Endometrial microvascular endothelial cells (primary cell): ENCODE data around the gene DEFB108B. TPM values are rescaled to one million over a fixed set of nuclear protein-coding genes. Genes with fewer than 3 reads are reported as not detected.
"Not testable (repeated sequence)": the region's sequence is repeated elsewhere in the genome, so short reads cannot be mapped to it uniquely, and the experiment has no call there.

ENCODE experiments used
- in situ Hi-C: cut with HindIII; loops from 2 replicates; pipeline ENCODE4 v1.10.0; 2017; ENCODE audit warnings: low sequenced_read_pairs, low pct_unique_long_range_greater_than_20kb; ENCODE audit errors: inconsistent ontology term
- total RNA-seq: library from RNA; depleted of rRNA; stranded (reverse); fragments of >200 nt; gene quantifications from one replicate; pipeline ENCODE4 v1.2.3, GENCODE V29; 2015; ENCODE audit errors: inconsistent ontology term

The DEFB108B gene, protein sequence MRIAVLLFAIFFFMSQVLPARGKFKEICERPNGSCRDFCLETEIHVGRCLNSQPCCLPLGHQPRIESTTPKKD
- not detected for total RNA-seq

DNA sequence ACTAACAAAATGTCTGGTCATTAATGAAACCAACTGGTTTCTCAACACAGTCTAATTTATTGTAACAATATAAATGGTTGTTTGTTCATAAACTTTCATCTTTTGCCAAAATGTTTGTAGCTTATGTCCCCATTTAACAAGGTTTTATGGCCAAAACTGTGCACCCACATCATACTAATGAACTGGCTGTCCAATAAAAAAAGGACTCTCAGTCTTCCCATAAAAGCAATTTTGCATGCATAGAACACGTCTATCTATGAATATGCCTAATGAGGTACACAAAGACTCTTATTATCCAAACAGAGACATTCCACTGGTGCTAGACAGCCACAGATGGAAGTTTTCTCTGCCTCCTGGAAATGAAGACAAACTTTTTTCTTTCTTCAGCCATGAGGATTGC, at the start of gene DEFB108B:
Gene DEFB108B (plus strand): TSS at position 390 of the 400 bp plus-strand sequence. CDS start 0 bp downstream, at position 390.
- in situ Hi-C loops: not testable (repeated sequence)

DNA sequence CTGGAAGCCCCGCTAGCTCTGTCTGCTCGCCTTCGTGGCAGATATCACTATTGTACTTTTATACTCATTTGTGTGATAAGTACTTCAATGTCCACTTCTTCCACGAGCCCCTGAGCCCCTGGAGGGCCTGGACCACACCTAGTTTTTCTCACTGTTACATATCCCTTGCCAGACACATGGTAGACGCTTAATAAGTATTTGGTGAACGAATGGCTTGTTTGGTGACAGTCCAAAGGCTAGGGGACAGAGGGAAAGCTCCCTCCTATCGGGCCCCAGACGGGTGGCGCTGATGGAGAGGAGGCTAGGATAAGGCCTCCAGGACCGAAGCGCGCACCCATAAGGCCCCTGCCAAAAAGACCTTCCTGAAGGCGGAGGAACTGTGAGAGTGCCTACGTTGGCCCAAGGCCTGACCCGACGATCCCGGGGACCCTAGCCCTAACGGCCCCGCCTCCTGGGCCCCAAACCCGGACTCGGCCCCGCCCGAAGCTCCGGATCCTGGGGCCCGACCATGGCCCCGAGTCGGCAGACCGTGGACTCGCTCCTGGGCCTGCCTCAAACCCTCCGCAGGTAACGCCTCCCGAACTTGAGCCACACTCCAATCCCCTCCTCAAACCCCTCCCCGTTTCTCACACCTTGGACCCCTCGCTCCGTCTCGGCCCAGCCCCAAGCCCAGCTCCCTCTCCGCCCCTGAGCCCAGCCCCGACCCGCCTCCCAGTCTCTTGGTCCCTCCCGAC, 46.7 kb upstream of the DEFB108B start:
- in situ Hi-C loops: not testable (repeated sequence)

DNA sequence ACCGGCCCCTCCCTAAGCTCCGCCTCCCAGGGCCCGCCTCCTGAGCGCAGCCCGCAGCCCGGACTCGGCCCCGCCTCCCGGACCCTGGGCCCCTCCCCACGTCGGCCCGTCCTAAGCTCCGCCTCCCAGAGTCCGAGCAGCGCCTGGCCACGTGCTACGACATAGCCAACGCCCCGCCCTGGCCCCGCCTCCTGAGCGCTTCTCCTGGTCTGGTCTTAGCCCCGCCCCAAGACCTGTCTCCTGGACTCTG, 46.2 kb upstream of the DEFB108B start:
- in situ Hi-C loops: not testable (repeated sequence)

DNA sequence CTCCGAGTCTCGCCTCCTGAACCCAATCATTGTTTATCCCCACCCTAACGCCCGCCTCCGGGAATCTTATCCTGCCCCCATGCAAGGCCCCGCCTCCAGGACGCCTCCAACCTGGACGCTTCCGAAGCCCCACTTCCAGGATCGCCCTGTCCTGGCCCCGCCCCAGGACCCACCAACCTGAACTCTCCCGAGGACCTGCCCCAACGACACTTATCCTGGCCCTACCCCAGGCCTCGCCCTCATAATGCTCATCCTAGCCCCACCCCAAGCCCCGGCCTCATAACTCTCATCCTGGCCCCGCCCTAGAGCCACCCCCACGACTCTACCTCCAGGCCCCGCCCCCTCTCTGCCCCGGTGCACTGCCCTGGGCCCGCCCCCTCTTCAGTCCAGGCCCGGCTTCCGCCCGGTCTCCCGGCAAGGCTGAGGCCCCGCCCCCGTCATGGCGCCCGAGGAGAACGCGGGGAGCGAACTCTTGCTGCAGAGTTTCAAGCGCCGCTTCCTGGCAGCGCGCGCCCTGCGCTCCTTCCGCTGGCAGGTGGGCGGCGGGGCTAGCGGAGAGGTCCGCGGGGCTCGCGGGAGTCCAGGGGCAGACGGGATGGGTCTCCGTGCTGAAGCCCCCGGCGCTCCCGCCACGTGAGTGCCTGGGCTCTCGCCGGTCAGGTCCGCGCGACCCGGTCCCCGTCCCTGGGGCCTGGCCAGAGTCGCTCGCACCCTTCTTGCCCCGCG, 45.7 kb upstream of the DEFB108B start:
- in situ Hi-C loops: no loop called here

DNA sequence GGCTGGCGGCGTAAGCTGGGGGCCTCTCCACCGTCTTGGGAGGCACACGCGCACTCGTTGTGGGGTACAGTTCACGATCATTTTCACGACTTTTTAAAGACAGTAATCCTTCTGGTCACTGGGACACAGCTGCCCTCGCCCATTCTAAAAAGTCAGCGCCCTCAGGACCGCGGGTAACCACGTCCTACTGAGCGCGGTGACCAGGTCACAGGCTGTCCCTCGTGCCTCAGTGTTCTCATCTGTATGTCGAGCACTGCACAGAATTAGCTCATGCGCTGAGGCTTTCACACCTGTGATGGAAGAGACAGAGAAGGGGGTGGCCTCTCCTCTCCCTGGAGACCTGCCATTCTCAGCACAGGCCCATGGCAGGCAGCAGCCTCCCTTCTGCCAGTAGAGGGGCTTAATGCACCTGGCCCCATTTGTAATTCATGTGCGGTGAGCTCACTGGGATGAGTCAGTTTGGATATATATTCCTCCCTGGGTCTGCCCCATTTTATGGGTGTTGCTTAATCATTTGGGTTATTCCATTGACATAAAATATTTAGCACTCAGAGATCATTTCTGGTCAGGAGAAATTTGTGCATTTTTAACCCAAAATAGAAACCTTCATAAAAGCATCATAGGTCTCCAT, 45.1 kb upstream of the DEFB108B start:
- in situ Hi-C loops: not testable (repeated sequence)

DNA sequence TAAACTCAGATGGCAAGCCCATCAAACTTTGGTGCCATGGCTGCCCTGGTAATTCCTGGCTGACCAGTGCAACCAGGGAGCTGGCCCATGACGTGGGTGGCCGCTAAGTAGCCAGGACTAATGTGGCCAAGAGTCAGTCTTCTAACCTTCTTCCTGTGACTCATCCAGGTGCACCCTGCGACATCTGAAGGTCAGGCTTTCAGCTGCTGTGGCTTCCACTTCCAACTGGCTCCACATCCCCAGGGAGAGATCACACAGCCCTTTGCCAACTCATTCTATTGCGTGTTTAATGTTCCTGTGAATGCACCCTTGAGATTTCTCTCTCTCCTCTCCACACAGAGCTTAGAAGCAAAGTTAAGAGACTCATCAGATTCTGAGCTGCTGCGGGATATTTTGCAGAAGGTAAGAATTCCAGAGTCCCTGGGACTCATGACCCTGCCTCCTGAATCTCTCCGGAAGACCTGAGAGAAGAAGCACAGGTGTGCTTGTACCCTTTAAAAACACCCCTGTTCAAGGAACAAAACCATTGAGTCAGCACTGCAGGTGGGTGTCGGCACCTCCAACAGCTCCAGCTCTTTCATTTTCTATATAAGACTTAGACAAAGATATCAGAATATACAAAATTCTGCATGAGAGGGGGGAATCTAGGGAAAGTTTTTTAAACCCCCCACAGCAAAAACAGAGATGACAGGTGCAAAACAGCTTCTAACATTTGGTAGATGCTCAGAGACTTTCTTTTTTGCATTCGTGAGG, 43.4 kb upstream of the DEFB108B start:
- in situ Hi-C loops: not testable (repeated sequence)

DNA sequence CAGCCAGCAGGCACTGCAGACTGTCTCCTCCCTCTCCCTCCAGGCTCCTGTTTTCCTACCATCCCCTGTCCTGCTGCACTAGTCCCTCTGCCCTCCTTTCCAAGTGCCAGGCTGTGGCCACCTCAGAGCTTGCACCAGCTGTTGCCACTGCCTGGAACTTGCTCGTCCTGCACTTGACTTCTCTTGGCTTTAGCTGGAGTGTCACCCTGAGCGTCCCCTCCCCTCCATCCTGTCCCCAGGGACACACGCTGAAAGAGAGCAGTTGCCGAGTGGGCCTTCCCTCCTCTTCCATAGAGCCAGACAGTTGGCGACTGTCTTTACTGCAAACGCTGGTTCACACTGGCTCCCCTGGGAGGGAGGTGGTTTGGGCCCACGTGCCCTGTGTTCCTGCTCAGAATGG, 41.9 kb upstream of the DEFB108B start:
- in situ Hi-C loops: not testable (repeated sequence)

DNA sequence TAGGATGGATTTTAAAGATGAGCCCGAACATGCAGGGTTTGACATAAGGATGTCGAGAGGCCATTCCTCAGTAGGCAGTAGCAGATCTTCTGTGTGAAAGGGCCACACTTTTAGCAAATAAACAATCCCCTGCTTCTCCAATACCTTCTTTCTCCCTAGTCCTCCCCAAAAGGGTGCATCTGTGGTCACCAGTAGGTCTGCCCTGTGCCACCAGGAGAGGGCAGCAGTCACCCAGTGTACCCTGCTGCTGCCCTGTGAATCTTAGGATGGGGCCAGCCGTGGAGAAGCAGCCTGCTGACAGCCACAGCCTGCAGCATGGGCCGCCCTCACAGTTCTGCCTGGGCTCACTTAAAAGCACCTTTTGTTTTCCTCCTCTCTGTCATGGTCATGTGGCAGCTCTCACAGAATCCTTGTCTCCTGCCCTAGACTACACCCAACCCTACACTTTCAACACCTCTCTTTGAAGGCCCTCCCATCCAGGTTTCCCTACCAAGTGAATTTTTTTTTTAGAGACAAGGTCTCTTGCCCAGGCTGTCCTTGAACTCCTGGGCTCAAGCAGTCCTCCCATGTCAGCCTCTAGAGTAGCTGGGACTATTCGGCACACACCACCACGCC, 40.3 kb upstream of the DEFB108B start:
- in situ Hi-C loops: not testable (repeated sequence)

DNA sequence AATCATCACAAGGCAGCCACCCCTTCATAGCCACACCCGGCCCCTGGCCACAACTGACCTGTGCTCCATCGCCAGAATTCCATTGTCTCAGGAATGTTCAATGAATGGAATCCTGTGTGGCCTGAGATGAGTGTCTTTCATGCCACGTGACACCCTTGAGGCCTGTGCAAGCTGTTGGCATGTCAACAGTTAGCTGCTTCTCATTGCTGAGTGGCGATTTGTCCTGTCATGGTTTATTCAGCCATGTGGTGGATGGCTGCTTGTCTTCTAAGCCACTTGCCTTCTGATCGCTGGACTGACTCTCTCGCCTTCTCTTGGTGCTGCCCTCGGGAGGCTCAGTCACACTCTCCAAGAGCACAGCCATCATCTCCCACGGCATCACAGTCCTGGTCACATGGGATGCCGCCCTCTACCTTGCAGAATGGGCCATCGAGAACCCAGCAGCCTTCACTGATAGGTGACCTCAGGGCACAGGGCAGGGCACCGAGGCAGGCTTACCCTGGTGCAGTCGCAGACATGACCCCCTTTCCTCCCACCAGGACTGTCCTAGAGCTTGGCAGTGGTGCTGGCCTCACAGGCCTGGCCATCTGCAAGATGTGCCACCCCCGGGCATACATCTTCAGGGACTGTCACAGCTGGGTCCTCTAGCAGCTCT, 38.5 kb upstream of the DEFB108B start:
- in situ Hi-C loops: not testable (repeated sequence)

DNA sequence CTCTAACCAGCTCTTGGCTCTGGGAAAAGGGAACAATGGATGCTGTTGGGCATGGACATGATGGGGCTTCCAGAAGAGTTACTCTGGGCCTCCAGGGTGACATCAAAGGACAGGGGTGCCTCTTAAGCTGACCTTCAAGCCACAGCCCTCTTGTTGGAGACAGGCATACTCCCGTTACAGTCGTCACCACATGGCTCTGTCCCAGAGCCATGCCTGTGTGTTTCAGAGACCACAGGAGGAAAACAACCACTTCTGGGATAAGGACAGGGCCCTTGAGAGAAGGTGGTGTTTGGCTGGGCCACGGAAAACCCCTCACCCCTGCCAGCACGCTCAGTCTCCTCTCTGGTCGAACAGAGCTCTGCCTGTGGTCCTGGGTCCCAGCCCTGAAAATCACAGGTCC, 37.8 kb upstream of the DEFB108B start:
- in situ Hi-C loops: not testable (repeated sequence)

DNA sequence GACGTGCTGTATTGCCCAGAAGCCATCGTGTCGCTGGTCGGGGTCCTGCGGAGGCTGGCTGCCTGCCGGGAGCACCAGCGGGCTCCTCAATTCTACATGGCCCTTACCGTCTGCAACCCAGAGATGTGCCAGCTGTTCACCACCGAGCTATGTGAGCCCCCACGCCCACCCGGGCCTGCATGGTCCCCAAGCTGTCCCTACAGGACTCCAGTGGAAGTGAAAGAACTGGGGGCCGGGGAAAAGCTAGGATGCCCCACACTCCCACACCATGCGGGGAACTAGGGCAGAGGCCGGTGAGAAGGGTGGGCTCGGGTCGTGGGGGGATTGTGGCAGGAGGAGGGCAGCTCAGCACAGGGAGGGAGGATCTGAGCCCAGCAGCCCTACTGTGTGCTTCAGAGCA, 37.0 kb upstream of the DEFB108B start:
- in situ Hi-C loops: not testable (repeated sequence)

DNA sequence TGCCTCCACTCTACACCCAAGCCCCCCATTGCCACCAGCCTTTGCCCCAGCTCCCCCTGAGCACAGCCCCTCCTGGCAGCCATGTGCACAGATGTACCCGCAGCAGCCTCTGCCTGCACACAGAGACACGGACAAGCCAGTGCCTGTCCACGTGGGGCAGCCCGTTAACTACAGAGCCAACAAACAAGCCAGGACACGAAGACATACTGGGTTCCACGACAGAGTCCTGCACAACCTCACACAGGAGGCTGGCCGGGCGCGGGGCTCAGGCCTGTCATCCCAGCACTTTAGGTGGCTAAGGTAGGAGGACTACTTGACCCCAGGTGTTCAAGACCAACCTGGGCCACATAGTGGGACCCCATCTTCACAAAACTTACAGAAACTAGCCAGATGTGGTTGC, 36.2 kb upstream of the DEFB108B start:
- in situ Hi-C loops: not testable (repeated sequence)

DNA sequence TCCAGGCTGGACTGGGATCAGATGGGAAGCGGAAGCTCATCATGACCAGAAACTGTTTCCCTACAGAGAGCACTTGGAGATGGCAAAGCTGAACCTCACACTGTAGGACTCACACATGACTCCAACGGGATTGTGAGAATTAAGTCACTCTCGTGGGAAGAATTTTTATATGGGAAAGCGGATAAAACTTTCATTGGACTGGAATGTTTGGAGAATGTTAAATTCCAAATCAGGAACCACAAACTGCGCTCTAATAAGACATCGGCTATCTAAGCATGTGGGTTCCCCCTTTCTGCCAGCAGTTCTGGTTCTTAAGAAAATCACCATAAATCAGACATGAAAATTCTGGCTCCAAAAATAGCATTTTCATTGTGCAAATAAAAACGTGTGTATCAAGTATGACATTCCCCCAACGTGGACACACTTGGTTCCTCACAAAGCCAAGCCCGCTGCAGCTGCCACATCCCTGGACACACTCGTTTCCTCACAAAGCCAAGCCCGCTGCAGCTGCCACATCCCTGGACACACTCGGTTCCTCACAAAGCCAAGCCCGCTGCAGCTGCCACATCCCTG, 33.4 kb upstream of the DEFB108B start:
- in situ Hi-C loops: not testable (repeated sequence)

DNA sequence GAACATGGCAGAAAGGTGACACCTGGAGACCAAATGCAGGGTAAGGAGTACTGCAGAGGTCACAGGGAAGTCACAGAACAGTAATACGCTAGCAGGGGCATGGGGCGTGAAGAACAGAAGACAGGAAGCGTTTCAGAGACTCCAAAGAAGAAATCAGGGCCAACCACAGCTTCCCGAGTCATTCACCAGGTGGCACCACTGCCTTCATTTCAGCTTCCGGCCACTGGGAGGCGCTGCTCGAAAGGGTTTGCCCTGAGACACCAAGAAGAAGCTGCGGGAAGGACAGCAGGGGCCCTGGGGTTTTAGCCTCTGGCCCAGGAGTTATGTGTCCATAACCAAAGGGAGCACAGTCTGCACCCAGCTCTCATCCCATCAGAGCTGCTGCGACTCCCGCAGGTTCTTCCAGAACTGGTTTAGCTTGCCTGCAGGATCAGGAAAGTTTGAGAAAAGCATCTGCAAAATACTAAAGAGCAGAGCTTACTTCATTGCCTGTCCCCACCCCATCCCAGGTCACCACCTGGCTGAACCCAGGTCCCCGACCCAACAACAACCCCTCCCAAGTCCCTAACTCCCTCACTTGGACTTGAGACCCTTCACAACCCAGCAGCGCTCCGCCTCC, 32.6 kb upstream of the DEFB108B start:
- in situ Hi-C loops: not testable (repeated sequence)

DNA sequence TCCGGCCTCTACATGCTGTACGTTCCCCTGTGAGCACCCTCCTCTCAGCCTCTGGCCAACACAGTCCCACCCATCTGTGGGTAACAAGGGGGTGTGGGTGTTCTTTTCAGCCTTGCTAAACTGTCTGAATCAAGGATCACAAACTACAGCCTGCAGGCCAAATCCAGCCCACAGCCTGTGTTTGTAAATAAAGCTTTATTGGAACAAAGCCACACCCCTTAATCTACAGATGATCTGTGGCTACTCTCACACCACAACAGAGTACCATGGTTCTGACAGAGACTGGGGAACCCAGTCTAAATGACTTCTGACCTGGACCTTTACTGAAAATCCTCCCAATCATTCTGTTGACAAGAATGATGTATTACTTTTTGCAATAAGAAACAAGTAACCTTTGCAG, 32.0 kb upstream of the DEFB108B start:
- in situ Hi-C loops: not testable (repeated sequence)

DNA sequence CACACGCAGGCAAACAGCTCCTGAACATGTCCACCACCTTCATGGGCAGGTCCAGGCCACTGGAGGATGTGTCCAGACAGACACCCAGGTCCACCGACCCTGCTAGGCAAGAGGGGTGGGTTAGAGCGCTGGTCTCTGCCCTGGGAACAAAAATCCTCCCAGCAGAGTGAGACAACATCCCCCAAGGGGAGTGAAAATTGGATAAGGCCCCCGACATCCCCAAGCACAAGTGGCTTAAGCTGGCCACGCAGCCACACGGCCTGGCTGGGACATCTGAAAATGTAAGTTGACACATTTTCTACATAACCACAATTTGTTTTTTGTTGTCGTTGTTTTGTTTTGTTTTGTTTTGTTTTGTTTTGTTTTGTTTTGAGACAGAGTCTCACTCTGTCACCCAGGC, 30.1 kb upstream of the DEFB108B start:
- in situ Hi-C loops: not testable (repeated sequence)

DNA sequence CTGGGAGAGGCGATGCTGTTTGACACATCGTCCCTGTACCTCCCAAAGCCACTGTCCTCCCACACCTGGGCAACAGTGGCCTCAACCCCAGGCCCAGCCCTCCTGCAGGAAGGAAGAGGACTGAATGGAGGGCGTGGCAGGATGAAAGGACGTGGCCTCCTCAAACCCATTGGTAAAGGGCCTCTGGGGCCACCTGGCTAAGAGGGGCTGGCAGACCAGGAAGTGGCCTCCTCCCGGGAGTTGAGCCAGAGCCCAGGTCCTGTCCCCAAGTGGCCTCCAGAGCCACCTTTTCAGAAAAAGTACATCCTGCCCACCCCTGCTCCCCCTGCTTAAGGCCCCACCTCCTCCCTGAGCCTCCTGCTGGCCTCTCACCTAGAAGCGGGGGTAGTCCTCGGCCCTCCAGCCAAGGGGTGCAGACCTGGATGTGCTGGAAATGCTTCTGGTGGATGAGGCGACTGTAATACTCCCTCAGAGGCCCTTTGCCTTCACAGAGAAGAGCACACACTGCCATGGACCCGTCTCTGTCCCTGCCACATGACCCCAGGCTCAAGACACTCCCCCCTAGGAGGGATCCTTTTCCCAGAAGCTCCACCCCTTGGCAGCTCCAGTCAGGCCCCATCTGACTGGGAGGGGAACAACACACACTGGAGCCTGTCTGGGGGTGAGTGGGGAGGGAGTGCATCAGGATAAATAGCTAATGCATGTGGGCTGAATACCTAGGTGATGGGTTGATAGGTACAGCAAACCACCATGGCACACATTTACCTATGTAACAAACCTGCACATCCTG, 28.6 kb upstream of the DEFB108B start:
- in situ Hi-C loops: not testable (repeated sequence)
